NCI-H1105 (cell line): ENCODE results near the gene PDLIM5.
"Not testable (repeated sequence)": the region's sequence is repeated elsewhere in the genome, so short reads cannot be mapped to it uniquely, and the experiment has no call there.

Source experiments
- DNase-seq: peaks from one replicate; lab custom pipeline; 2025; lab: John Stamatoyannopoulos, UW

Gene PDLIM5

DNA sequence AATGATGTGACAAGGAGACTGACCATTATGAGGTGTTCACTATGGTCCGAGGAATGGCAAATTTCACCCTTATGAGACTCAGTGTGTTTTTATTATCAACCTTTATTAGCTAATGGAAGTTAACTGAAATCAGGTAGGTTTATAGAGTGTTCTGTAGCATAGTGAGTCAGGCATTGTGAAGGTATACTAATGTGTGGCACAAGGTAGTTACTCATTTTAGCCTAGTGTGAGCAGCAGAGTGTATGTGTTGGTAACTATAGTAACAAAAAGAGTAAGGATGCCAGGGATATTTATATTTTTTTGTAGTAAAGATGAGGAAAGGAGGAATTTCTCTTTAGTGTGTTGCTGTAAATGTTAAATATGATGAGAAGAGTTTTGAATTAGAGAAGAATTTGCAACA lies 12.0 kb downstream of the PDLIM5 start:
- no peak for DNase-seq

DNA sequence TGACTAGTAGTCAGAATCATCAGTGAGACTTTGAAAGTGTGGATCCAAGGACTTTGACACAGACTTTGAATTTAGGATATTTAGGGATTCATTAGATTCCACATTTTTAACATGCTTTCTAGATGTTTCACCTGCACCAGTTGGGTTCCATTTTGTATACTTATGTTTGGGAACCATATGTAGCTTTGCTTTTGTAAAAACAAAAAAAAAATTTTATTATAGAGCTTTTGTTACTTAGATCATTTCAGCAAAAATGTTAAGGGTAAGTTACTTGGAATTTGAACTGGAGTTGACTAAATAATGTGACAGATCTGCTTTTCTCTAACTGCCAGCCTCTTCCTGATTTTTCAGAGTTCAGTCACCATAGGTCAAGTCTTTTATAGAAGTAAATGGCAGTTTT lies 14.6 kb downstream of the PDLIM5 start:
- DNase-seq, result no peak

DNA sequence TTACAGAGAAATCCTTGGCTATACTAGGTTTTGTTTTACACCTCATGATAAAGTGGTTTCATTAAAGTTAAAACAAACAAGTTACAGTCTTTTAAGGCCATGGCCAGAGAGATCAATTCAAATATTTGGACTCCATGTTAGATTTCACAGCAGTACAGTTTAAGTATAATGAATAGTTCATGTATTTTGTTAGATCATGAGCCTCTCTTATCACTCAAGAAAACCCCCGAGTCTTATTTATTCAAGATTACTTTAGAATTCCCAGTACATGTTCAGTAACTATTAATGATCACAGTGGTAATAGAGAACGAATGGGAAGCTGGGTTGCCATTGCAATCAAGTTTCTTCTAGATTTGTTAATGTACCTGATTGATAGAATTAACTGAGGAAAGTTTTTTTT lies 15.2 kb downstream of the PDLIM5 start:
- no peak for DNase-seq

DNA sequence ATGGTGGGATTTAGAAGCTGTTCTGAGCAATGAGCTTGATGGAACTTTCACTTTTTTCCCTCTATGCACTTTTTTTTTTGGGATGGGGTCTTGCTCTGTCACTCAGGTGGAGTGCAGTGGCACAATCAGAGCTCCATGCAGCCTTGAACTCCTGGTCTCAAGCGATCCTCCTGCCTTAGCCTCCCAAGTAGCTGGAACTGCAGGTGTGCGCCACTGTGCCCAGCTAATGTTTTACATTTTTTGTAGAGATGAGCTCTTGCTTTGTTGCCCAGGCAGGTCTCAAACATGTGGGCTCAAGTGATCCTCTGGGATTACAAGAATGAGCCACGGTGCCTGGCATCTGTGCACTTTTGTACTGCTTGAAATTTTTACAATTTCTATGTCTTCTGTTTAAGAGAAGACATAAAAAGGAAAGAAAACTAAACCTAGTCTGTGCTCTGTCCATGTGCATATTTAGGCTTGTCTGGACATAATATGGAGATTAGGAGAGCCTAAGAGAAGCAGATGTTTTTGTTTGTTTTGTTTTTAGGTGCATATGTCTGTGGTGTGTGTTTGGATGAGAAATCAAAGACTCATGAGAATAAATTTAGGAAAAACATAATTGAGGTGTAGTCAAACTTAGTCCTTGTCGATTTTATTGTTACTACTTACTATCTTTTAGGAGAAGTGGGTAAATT lies 16.5 kb downstream of the PDLIM5 start:
- no peak for DNase-seq

DNA sequence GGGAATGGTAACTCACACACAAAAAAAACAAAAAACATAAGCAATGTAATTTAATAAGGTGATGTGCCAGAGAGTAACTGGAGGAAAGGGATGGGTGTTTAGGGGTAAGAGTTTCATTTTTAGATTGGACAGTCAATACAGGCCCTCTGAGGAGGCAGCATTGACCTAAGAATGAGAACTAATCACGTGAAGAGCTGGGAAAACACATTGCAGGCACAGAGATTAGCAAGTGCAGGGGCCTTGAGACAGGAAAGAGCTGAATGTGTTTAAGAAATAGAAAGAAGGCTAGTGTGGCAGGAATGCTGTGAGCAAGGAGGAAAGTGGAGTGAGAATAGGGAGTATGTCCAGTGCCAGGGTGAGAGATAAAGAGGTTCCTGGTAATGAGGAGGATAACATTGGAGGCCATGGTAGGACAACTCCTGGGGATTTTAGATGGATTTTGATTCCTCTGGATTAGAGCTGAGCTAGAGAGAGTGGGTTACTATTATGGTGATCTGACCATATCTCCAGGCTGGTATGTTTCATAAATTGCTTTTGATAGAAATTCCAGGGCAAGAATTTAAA lies 17.6 kb downstream of the PDLIM5 start:
- DNase-seq, result no peak

DNA sequence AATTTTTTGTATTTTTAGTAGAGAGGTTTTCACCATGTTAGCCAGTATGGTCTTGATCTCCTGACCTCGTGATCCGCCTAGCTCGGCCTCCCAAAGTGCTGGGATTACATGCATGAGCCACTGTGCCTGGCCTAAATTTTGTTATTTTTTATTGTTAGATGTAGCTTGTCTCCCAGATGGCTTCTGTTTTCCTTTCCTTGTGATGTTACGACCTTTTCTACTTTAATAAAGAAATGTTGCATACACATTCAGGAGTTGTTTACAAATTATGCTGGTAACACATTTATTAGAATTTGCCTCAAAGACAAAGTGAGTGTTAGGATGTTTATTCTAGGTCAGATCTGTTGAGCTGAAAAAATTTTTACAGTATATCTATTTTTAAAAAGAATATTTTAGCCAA lies 18.4 kb downstream of the PDLIM5 start:
- no peak for DNase-seq

DNA sequence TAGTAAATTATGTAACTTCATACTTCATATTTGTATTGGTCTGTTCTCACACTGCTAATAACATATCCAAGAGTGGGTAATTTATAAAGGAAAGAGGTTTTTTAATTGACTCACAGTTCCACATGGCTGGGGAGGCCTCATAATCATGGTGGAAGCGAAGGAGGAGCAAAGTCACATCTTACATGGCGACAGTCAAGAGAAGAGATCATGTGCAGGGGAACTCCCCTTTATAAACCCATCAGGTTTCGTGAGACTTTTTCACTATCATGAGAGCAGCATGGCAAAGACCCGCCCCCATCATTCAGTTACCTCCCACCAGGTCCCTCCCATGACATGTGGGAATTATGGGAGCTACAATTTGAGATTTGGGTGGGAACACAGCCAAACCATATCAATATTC lies 19.0 kb downstream of the PDLIM5 start:
- DNase-seq, result not testable (repeated sequence)

DNA sequence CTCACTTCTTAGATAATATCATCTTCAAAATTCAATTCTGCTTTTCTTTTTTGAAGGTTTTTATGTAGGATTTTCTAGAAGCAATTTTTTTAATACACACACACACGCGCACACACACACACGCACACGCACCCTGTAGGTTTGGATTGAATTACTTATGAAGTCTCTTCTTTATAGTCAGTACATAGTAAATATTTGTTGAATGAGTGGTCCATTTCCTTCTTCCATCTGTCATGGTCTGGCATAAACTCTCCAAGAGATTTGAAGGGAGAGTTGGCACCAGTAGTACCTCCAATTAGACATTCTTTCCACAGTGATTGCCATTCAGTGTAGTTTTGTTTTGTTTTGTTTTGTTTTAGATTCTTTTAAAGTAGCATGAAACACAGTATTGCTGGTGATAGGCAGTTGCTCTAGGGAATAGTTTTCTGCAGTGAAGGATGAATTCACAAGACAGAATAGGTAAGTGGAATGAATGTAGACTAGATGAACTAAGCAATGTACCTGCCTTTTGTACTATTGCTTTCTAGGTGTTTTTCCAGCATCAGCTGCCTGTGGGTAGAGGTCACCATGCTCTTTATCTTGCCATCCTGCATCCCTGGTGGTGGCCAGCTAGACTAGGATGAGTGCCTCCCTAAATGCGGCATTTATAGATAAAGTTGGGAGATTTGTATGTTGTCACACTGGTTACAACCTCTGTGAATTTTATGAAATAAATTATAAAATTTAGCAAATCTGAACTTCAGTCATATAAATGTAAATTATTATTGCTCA lies 20.5 kb downstream of the PDLIM5 start:
- no peak for DNase-seq

DNA sequence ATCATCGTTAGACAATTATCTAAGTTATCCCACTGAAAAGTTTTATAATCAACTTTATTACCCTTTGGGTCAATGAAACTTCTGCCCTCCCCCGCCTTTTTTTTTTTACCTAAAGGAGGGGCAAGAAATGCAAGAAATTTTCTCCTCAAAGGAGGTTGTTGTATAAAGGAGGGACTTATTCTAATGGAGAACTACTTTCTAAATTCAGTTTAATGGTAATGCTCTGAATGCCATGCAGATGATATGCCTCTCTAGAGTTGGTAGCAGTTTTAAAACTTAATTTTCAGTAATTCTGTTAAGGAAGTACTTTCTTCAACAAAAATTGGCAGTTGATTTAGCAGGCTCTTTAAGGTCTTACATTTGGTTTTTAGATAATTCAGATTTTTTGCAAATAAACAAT lies 23.3 kb downstream of the PDLIM5 start:
- DNase-seq, result no peak

DNA sequence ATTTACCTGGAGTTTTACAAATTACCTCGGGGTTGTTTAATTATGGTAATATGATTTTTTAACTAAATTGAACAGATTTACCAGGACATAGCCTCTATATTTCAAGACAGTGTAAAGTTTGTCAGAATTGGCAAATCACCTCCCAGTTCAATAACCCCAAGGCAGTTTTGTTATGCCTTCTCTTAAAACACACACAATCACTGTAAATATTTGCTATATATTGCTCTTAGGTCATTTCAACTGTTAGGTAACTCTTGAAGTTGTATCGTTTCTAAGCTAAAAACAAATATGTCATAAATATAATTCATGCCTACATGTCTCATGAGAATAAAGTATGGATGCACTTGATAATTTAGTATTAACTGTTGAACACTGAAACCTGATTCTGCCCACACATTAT lies 24.1 kb downstream of the PDLIM5 start:
- no peak for DNase-seq

DNA sequence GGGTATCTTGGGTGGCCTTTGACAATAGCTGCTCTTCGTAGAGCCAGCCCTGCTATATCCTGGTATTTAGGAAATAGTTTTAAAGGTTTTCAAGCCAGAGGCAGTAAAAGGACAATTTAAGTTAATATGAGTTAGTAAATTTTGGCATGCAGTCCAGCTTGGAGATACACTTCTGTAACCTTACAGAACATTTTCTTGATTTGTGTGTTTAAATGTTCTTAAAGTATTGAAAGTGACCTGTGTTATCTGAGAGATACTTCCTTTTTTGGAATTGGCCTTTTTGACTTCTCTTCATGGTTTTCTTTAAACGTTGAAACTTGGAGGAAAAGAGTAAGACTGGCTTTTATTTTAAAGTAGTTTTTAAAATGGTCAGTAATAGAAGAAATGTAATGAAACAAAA lies 25.5 kb downstream of the PDLIM5 start:
- DNase-seq, result no peak

DNA sequence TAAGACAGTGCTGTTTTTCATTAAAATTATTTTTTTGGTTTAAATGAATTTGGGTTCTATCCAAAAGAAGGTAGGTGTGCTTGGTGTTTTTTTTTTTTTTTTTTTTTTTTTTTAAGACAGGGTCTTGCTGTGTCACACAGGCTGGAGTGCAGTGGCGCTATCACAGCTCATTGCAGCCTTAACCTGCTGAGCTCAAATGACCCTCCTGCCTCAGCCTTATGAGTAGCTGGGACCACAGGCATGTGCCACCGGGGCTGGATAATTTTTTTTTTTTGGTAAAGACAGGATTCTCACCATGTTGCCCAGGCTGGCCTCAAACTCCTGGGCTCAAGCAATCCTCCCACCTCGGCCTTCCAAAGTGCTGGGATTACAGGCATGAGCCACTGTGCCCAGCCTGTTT lies 27.1 kb downstream of the PDLIM5 start:
- DNase-seq, result not testable (repeated sequence)

DNA sequence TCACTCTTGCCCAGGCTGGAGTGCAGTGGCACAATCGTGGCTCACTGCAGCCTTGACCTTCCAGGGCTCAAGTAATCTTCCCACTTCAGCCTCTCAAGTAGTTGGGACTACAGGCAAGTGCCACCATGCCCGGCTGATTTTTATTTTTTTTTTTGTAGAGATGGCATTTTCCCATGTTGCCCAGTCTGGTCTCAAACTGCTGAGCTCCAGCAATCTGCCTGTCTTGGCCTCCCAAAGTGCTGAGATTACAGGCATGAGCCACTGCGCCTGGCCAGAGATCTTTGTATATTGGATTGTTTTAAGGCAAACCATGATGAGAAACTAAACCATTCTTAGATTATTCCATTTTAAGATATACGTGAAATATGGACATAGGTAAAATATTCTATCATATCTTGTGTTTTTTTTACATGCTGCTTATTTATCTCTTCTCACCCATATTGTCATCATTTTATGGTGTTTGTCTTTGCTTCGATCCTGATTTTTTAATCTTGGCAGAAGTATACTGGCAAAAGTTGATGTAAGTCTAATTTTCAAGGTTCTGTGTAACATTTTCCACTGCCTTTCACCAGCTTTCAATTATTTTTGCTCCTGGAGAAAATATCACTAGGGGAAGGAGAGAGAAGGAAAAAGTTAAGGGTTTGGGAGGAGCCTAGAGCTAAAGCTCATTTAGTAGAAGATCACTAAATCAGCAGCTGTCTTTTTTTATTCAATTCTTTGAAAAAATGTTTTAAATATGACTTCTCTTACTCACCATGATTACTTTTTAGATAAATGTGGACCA lies 27.8 kb downstream of the PDLIM5 start:
- DNase-seq, result no peak

DNA sequence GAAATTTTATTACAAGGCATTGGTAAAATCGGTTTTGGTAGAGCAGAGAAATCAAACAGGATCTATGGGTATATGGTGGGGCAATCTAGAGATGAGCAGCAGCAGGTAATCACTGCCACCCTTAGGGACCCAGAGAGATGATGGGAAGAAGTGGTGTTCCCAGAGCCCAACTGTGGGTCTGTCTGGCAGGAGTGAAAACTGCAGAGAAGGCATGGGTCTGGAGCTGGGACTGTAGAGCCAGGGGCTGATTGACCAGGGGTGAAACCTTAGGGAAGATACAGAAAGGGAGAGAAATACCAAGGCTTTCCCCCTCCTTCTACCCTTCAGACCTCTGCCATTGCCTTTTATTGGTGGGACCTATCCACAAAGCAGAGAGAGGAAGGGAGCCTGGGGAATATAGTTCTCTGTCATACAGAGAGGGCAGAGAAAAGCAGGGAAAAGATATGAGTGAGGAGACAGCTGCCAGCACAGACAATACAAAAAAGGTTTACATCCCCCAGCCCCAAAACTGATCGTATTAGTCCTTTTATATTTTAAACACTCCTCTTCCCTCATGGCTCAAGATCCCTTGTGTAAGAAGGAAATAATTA lies 28.7 kb downstream of the PDLIM5 start:
- DNase-seq, result no peak

DNA sequence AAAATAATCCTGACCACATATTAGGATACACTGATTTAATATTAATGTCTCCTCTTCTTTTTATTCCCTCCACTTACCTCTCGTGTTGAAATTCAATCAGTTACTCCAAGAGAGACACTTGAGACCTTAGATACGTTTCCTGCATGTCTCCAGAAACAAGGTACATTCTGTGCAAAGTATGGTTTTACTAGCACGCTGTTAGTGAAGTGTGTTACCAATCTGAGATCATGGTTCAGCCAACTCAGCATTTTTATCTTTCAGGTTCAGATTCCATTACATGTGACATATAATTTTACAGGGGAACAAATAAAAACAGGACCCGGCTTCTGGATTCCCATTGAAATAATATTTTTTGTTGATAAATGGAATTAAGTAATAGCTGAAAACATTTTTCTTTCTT lies 32.2 kb downstream of the PDLIM5 start:
- DNase-seq, result no peak

DNA sequence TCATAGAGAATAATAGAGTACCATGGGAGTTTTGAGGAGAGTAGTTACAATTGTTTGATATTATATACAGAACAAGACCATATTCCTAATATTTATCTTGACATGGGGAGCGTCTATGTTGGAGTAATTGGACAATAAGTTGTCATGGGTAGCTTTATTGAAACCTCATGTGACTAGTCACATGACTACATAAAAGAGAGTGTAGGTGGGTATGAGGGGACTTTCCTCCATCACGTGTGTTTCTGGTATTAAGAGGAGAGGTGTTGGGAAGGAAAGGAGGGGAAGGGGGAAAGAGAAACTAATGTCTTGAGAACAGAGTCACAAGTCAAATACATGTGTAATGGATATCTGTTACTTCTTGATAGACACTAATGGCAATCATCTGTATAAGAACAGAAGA lies 33.1 kb downstream of the PDLIM5 start:
- no peak for DNase-seq

DNA sequence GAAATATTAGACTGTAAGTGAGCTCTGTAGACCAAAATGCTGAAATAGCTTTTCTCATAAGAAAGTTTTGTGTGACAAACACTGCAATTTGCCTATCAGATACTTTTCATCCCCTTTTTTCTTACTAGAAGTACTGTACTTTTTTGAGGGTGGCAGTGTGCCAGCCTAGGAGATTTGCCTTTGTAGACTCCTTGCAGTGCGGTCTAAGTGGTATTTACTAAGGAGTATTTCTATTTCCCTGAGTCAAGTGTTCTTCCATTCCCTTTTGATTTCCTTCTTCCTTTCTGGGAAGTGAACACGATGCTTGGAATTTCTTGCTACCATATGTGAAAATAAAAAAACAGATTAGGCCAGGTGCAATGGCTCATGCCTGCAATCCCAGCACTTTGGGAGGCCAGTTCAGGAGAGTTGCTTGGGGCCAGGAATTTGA lies 34.6 kb downstream of the PDLIM5 start:
- no peak for DNase-seq

DNA sequence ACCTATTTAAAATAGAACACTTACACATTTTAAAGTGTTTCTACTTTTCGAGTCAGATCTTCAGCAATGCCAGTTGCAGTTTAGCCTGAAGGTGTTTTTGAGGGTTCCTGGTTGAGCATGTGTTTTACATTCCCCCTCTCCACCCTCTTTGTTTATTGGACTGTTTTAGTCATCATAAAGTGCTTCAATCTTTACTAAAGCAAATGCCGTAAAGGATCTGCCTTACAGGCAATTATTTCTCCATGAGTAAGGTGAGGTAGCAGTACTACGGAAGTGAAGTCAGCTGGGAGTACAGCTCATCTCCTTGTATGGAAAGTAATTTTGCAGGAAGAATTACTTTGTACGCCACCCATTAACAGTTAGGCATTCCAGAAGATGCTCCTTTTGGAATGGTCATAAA lies 36.9 kb downstream of the PDLIM5 start:
- no peak for DNase-seq

DNA sequence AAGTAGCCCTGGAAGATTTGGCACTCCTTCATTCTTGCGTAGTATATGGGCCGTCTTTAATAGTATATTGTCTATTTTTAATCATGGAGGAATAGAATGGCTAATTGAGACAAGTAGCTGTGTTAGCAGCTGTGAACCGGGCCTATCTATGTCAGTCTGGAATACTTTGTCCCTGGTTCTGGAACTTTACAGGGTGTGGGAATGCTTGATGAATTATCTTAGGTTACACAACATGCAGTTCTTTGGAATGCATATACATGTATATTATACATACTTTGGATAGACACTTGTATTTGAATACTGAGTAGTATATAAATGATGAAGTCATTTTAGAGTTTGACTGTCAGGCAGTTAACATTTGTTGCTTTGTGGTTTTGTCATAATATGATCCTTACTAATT lies 37.4 kb downstream of the PDLIM5 start:
- no peak for DNase-seq

DNA sequence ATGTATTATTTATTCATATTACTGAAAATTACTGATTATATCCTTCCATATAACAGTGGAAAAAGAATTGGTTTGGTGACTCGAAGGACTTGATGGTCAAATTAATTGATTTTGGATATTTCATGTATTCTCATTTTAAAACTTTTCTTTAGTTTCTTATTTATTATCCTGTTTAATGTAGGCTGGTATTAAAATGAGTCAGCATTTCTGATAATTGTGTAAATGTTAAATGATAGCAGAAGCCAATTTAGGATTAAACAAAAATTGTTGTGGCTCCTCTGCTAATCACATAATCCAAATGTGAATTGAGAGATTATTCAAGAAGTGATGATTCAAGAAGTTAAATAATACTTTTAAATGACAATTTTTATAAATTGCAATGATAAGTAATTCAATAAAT lies 38.7 kb downstream of the PDLIM5 start:
- DNase-seq, result no peak

DNA sequence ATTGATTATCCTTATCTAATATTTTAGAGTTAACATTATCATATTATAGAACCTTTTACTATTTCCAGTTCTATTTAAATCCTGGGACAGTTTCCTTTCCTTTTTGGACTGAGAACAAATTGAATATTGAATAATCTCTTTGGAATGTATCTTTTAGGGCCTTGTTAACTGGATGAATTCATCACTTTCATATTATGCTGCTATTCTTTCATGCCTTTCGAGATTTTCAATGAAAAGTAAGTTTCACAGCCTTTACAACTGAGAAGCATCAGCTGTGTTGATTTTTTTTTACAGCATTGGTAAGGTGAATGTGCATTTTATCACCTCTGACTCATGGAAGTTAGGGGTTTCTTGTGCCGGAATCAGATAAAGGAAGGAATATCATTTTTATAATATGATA lies 39.6 kb downstream of the PDLIM5 start:
- DNase-seq, result no peak

DNA sequence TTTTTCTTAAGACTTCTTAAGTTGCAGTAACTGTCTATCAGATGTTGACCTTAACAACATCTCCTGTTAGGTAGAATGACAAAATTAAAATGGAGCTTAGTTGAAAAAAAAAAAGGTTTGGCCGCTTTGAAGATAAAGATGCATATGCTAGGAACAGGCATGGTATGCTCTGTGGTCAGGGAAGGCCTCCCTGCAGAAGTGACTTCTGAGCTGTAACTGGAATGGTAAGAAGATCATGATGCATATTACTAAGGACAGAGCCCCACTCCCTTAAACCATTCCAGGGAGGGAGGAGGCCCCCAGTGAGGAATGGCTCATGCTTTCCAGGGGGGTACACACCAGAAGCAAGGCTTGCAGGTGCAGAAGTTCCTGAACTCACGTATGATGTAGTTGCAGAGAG lies 43.7 kb downstream of the PDLIM5 start:
- no peak for DNase-seq
